ENCODE data around the gene NDFIP1. TPM values are rescaled to one million over a fixed set of nuclear protein-coding genes. Genes with fewer than 3 reads are reported as not detected.

Gene NDFIP1
- total and polyA plus RNA-seq, 2 of the 13 experiments (the other 11 are each of a cell fraction or from before 2014, with no cell fraction given): 12.4 to 15.7 TPM

DNA sequence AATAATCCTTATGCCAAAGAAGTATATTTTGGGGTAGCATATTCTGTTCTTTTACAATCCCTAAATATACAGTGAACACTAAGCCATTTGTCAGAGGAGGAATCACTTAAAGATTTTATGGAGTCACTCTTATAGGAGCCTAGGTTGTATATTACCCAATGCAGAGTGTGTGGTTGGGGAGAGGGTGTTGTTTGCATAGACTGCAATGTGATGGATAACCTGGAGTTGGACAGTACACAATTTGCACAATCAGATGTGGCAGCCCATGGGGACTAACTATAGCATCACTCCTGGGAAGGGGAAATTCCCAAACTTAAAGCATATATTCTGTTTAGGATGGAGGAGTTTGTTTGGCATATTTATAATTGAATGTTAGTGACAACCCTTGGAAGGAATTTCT is 9.6 kb upstream of the NDFIP1 start (continued):
- TF ChIP-seq ZNF550 (CRISPR knock-in tag; IDR thresholded peaks at IDR 0.05; ENCODE audit: borderline replicate concordance): no peak

- Histone ChIP-seq H3K4me2 (ENCODE audit: low read depth, low read length) (no peak overlapping the region), H3K27ac (ENCODE audit: extremely low read length, insufficient read depth, low read length) (no peak overlapping the region), H3K4me1 (ENCODE audit: insufficient read depth, low read length) (no peaks in the 10 kb centered on the region), H2AFZ (ENCODE audit: low read length) (no peak overlapping the region), H3K79me2 (ENCODE audit: insufficient read depth, low read length) (no peaks in the 10 kb centered on the region), H3K9ac (ENCODE audit: insufficient read depth, low read depth, low read length) (no peak overlapping the region), H3K36me3 (replicated peaks in 1 of 2; ENCODE audit: control insufficient read depth in 1 of 2, insufficient read depth in 2 of 2, low read length in 2 of 2) (no peaks in the 10 kb centered on the region), H3K4me3 (replicated peaks in 1 of 3; ENCODE audit: insufficient read depth in 1 of 3, low read depth in 2 of 3, low read length in 3 of 3) (no peak overlapping the region), H3K9me3 (ENCODE audit: low read length) (no peaks in the 10 kb centered on the region), H4K20me1 (ENCODE audit: insufficient read depth, low read length) (no peaks in the 10 kb centered on the region), H3K27me3 (ENCODE audit: control insufficient read depth in 1 of 2, insufficient read depth in 2 of 2, low read length in 2 of 2) (no peaks in the 10 kb centered on the region; a peak in 1 of 5 replicates)
- 58% methylated on average over 7 of the region's 7 CpGs for WGBS (ENCODE audit: low lambda C conversion rate)
- ChIA-PET CTCF (ENCODE audit: low intra/inter-chr PET ratio, low total read pairs) (no interaction called here), POLR2A (no interaction called here)
- FAIRE-seq: no peak
- BruUV-seq (replicated peaks): no TSS peak
- in situ Hi-C loops (cut with HindIII; ENCODE audit: extremely low pct_ligation_motif_present, low pct_unique_long_range_greater_than_20kb): no loop called here
- no peak for TF ChIP-seq ZNF674 (CRISPR knock-in tag; IDR thresholded peaks at IDR 0.05; ENCODE audit: low read depth)
- no peak for TF ChIP-seq TMF1 (CRISPR knock-in tag; IDR thresholded peaks at IDR 0.05; ENCODE audit: low read depth)
- TF ChIP-seq ZNF746 (CRISPR knock-in tag; IDR thresholded peaks at IDR 0.05): no peak
- no peak for TF ChIP-seq TEAD2 (CRISPR knock-in tag; IDR thresholded peaks at IDR 0.05)
- TF ChIP-seq SIN3B (IDR thresholded peaks at IDR 0.05; ENCODE audit: low read length): no peak
- no peak for TF ChIP-seq ZNF501 (CRISPR knock-in tag; IDR thresholded peaks at IDR 0.05)
- TF ChIP-seq CENPT (CRISPR knock-in tag; IDR thresholded peaks at IDR 0.05; ENCODE audit: low read depth): no peak
- TF ChIP-seq TFDP2 (CRISPR knock-in tag; IDR thresholded peaks at IDR 0.05): no peak
- no peak for TF ChIP-seq ETS1 (CRISPR knock-in tag; IDR thresholded peaks at IDR 0.05)
- no peak for TF ChIP-seq ZNF274 (CRISPR knock-in tag; IDR thresholded peaks at IDR 0.05)
- TF ChIP-seq ZBTB43 (CRISPR knock-in tag; conservative IDR thresholded peaks at IDR 0.05): no peak
- no peak for TF ChIP-seq PLRG1 (conservative IDR thresholded peaks at IDR 0.05)
- TF ChIP-seq, protein P1, sequence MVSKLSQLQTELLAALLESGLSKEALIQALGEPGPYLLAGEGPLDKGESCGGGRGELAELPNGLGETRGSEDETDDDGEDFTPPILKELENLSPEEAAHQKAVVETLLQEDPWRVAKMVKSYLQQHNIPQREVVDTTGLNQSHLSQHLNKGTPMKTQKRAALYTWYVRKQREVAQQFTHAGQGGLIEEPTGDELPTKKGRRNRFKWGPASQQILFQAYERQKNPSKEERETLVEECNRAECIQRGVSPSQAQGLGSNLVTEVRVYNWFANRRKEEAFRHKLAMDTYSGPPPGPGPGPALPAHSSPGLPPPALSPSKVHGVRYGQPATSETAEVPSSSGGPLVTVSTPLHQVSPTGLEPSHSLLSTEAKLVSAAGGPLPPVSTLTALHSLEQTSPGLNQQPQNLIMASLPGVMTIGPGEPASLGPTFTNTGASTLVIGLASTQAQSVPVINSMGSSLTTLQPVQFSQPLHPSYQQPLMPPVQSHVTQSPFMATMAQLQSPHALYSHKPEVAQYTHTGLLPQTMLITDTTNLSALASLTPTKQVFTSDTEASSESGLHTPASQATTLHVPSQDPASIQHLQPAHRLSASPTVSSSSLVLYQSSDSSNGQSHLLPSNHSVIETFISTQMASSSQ (IDR thresholded peaks at IDR 0.05; ENCODE audit: low read depth): no peak
- TF ChIP-seq, protein P1 (CRISPR knock-in tag; IDR thresholded peaks at IDR 0.05; ENCODE audit: borderline replicate concordance): no peak
- TF ChIP-seq FOXA1 (IDR thresholded peaks at IDR 0.05): no peak
- TF ChIP-seq FOXA1 (CRISPR knock-in tag; IDR thresholded peaks at IDR 0.05): no peak
- no peak for ATAC-seq
- no peak for DNase-seq (ENCODE audit: low spot score)
- intact Hi-C loops (cut with micrococcal nuclease; ENCODE audit: unreplicated experiment): no loop called here
Observed at GRCh38 chr5:142100307-142100706, 8.3 kb upstream of the NDFIP1 start.
